Measurements from ENCODE around the gene CAP2.

Gene CAP2

GRCh38 chr6:17415321-17415720 is 21.9 kb downstream of the CAP2 start:
- Histone ChIP-seq H3K4me1 (ENCODE audit: insufficient read depth, insufficient read length) (peaks cover 3% of the 10 kb centered on the region), H3K27me3 (ENCODE audit: insufficient read depth, insufficient read length) (no peaks in the 10 kb centered on the region), H3K36me3 (ENCODE audit: insufficient read depth, insufficient read length, low read length) (peaks cover 1% of the 10 kb centered on the region), H3K4me3 (ENCODE audit: insufficient read length, low read depth) (no peak overlapping the region), H3K9ac (ENCODE audit: insufficient read length, low read depth) (no peak overlapping the region), H3K9me3 (ENCODE audit: insufficient read depth, low read length) (no peaks in the 10 kb centered on the region; the same call in 1 of the 2 replicates)
- DNase-seq (ENCODE audit: low read depth, low spot score), result no peak
- TF ChIP-seq YY1 (IDR thresholded peaks at IDR 0.05; ENCODE audit: insufficient read depth, insufficient read length), result no peak
- no peak for TF ChIP-seq ZNF274 (IDR thresholded peaks at IDR 0.05; ENCODE audit: low read depth, low read length)

DNA sequence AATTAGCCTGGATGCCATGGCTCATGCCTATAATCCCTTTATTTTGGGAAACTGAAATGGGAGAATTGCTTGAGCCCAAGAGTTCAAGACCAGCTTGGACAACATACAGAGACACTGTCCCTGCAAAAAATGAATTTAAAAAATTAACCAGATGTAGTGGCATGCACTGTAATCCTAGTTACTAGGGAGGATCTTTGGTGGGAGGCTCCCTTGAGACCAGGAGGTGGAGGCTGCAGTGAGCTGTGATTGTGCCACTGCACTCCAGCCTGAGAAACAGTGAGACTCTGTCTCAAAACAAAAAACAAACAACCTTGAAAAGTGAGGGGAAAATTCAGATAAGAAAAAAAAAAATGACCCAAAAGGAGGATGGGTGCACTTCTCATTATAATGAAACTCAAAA is 23.4 kb downstream of the CAP2 start:
- DNase-seq (ENCODE audit: low read depth, low spot score), result no peak
- Histone ChIP-seq H3K27me3 (ENCODE audit: insufficient read depth, insufficient read length) (no peaks in the 10 kb centered on the region), H3K9ac (ENCODE audit: insufficient read length, low read depth) (no peak overlapping the region), H3K4me3 (ENCODE audit: insufficient read length, low read depth) (no peak overlapping the region), H3K36me3 (ENCODE audit: insufficient read depth, insufficient read length, low read length) (peaks cover 6% of the 10 kb centered on the region), H3K9me3 (ENCODE audit: insufficient read depth, low read length) (no peaks in the 10 kb centered on the region; the same call in 1 of the 2 replicates), H3K4me1 (ENCODE audit: insufficient read depth, insufficient read length) (peaks cover 3% of the 10 kb centered on the region)
- TF ChIP-seq SUZ12 (IDR thresholded peaks at IDR 0.05; ENCODE audit: extremely low read depth, insufficient read depth, insufficient read length) (no peak), YY1 (IDR thresholded peaks at IDR 0.05; ENCODE audit: insufficient read depth, insufficient read length) (no peak), ZNF274 (IDR thresholded peaks at IDR 0.05; ENCODE audit: low read depth, low read length) (no peak)

GRCh38 chr6:17417817-17418216 is 24.4 kb downstream of the CAP2 start:
- DNase-seq (ENCODE audit: low read depth, low spot score), result peak; percentile 81
- Histone ChIP-seq H3K36me3 (ENCODE audit: insufficient read depth, insufficient read length, low read length) (peaks cover 11% of the 10 kb centered on the region), H3K27me3 (ENCODE audit: insufficient read depth, insufficient read length) (no peaks in the 10 kb centered on the region), H3K4me3 (ENCODE audit: insufficient read length, low read depth) (no peak overlapping the region), H3K9me3 (ENCODE audit: insufficient read depth, low read length) (no peaks in the 10 kb centered on the region; the same call in 1 of the 2 replicates), H3K9ac (ENCODE audit: insufficient read length, low read depth) (peak overlapping the region; percentile 42), H3K4me1 (ENCODE audit: insufficient read depth, insufficient read length) (peaks cover 3% of the 10 kb centered on the region)
- no peak for TF ChIP-seq SUZ12 (IDR thresholded peaks at IDR 0.05; ENCODE audit: extremely low read depth, insufficient read depth, insufficient read length)
- no peak for TF ChIP-seq ZNF274 (IDR thresholded peaks at IDR 0.05; ENCODE audit: low read depth, low read length)
- no peak for TF ChIP-seq YY1 (IDR thresholded peaks at IDR 0.05; ENCODE audit: insufficient read depth, insufficient read length)

GRCh38 chr6:17418281-17419188 is 25.1 kb downstream of the CAP2 start:
- DNase-seq (ENCODE audit: low read depth, low spot score), result peak; percentile 5
- H3K9ac ChIP-seq (ENCODE audit: insufficient read length, low read depth), result peak overlapping the region; percentile 42
- H3K4me3 ChIP-seq (ENCODE audit: insufficient read length, low read depth), result no peak overlapping the region

GRCh38 chr6:17419189-17419575 is 25.8 kb downstream of the CAP2 start:
- no peak overlapping the region for H3K4me3 ChIP-seq (ENCODE audit: insufficient read length, low read depth)

More at GRCh38 chr6:17418281-17419188, 25.1 kb downstream of the CAP2 start:
- TF ChIP-seq ZNF274 (IDR thresholded peaks at IDR 0.05; ENCODE audit: low read depth, low read length), result no peak
- TF ChIP-seq SUZ12 (IDR thresholded peaks at IDR 0.05; ENCODE audit: extremely low read depth, insufficient read depth, insufficient read length), result no peak
- TF ChIP-seq YY1 (IDR thresholded peaks at IDR 0.05; ENCODE audit: insufficient read depth, insufficient read length), result no peak
- H3K36me3 ChIP-seq (ENCODE audit: insufficient read depth, insufficient read length, low read length), result peaks cover 18% of the 10 kb centered on the region
- peaks cover 3% of the 10 kb centered on the region for H3K4me1 ChIP-seq (ENCODE audit: insufficient read depth, insufficient read length)
- H3K27me3 ChIP-seq (ENCODE audit: insufficient read depth, insufficient read length), result no peaks in the 10 kb centered on the region
- H3K9me3 ChIP-seq (ENCODE audit: insufficient read depth, low read length), result no peaks in the 10 kb centered on the region; the same call in 1 of the 2 replicates

GRCh38 chr6:17420368-17420767 is 27.0 kb downstream of the CAP2 start:
- Histone ChIP-seq H3K4me1 (ENCODE audit: insufficient read depth, insufficient read length) (peaks cover 3% of the 10 kb centered on the region), H3K27me3 (ENCODE audit: insufficient read depth, insufficient read length) (no peaks in the 10 kb centered on the region), H3K4me3 (ENCODE audit: insufficient read length, low read depth) (no peak overlapping the region), H3K36me3 (ENCODE audit: insufficient read depth, insufficient read length, low read length) (peaks cover 32% of the 10 kb centered on the region), H3K9ac (ENCODE audit: insufficient read length, low read depth) (no peak overlapping the region), H3K9me3 (ENCODE audit: insufficient read depth, low read length) (no peaks in the 10 kb centered on the region)
- no peak for TF ChIP-seq ZNF274 (IDR thresholded peaks at IDR 0.05; ENCODE audit: low read depth, low read length)
- TF ChIP-seq SUZ12 (IDR thresholded peaks at IDR 0.05; ENCODE audit: extremely low read depth, insufficient read depth, insufficient read length), result no peak
- DNase-seq (ENCODE audit: low read depth, low spot score), result no peak

More at GRCh38 chr6:17419189-17419575, 25.8 kb downstream of the CAP2 start:
- Histone ChIP-seq H3K9ac (ENCODE audit: insufficient read length, low read depth) (no peak overlapping the region), H3K9me3 (ENCODE audit: insufficient read depth, low read length) (no peaks in the 10 kb centered on the region; the same call in 1 of the 2 replicates), H3K4me1 (ENCODE audit: insufficient read depth, insufficient read length) (peaks cover 3% of the 10 kb centered on the region), H3K27me3 (ENCODE audit: insufficient read depth, insufficient read length) (no peaks in the 10 kb centered on the region), H3K36me3 (ENCODE audit: insufficient read depth, insufficient read length, low read length) (peaks cover 22% of the 10 kb centered on the region)
- TF ChIP-seq YY1 (IDR thresholded peaks at IDR 0.05; ENCODE audit: insufficient read depth, insufficient read length) (no peak), SUZ12 (IDR thresholded peaks at IDR 0.05; ENCODE audit: extremely low read depth, insufficient read depth, insufficient read length) (no peak), ZNF274 (IDR thresholded peaks at IDR 0.05; ENCODE audit: low read depth, low read length) (no peak)
- no peak for DNase-seq (ENCODE audit: low read depth, low spot score)

DNA sequence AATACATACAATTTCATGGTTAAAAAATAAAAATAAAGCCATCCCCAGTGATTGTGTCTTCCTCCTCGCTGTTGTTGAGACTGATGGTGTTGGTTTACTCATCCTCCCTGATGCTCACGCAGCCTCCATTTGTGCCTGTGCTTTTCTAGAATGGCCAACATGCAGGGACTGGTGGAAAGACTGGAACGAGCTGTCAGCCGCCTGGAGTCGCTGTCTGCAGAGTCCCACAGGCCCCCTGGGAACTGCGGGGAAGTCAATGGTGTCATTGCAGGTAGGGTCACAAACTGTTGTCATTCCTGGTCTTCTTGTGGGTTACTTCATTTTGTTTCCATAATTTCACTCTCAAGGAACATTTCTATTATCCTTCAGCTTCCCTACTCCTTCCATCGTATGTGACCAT is 28.0 kb downstream of the CAP2 start:
- TF ChIP-seq YY1 (IDR thresholded peaks at IDR 0.05; ENCODE audit: insufficient read depth, insufficient read length) (no peak), ZNF274 (IDR thresholded peaks at IDR 0.05; ENCODE audit: low read depth, low read length) (no peak), SUZ12 (IDR thresholded peaks at IDR 0.05; ENCODE audit: extremely low read depth, insufficient read depth, insufficient read length) (no peak)
- Histone ChIP-seq H3K9me3 (ENCODE audit: insufficient read depth, low read length) (no peaks in the 10 kb centered on the region), H3K36me3 (ENCODE audit: insufficient read depth, insufficient read length, low read length) (peaks cover 39% of the 10 kb centered on the region), H3K4me3 (ENCODE audit: insufficient read length, low read depth) (no peak overlapping the region), H3K9ac (ENCODE audit: insufficient read length, low read depth) (no peak overlapping the region), H3K27me3 (ENCODE audit: insufficient read depth, insufficient read length) (no peaks in the 10 kb centered on the region), H3K4me1 (ENCODE audit: insufficient read depth, insufficient read length) (peaks cover 3% of the 10 kb centered on the region)
- no peak for DNase-seq (ENCODE audit: low read depth, low spot score)
